ENCODE data around the gene GRIP1.

The GRIP1 gene

GRCh38 chr12:66493819-66494218, 185.1 kb downstream of the GRIP1 start:
- H3K4me1 ChIP-seq (ENCODE audit: control insufficient read depth, low read length), result peaks cover 12% of the 10 kb centered on the region
- no peak for TF ChIP-seq CTCF (IDR thresholded peaks at IDR 0.05; ENCODE audit: low read depth, low read length, poor library complexity, severe bottlenecking)
- no peak for TF ChIP-seq EZH2phosphoT487 (IDR thresholded peaks at IDR 0.05; ENCODE audit: borderline replicate concordance, low read length)
- H3K27me3 ChIP-seq (ENCODE audit: control insufficient read depth, low read length), result no peaks in the 10 kb centered on the region
- H3K9me3 ChIP-seq (ENCODE audit: control insufficient read depth, insufficient read depth, low read length), result peaks cover 9% of the 10 kb centered on the region; the same call in 1 of the 2 replicates
- no peaks in the 10 kb centered on the region for H4K20me1 ChIP-seq (ENCODE audit: control insufficient read depth, insufficient read depth, low read depth, low read length)
- H3K9me2 ChIP-seq (replicated peaks; ENCODE audit: control insufficient read depth, low read length), result no peaks in the 10 kb centered on the region
- no peaks in the 10 kb centered on the region for H3F3A ChIP-seq (ENCODE audit: control insufficient read depth, insufficient read depth)
- no peak overlapping the region for H3K27ac ChIP-seq (ENCODE audit: low read depth, low read length)
- H3K4me3 ChIP-seq (ENCODE audit: low read length), result no peak overlapping the region
- no peaks in the 10 kb centered on the region for H3K79me2 ChIP-seq (ENCODE audit: control insufficient read depth, low read length)
- no peaks in the 10 kb centered on the region; the same call in 1 of the 2 replicates for H3K36me3 ChIP-seq (ENCODE audit: control insufficient read depth, low read length)
- H3K4me2 ChIP-seq (ENCODE audit: low read length), result no peak overlapping the region

- H3K4me2 ChIP-seq (ENCODE audit: low read length), result no peak overlapping the region
- TF ChIP-seq CTCF (IDR thresholded peaks at IDR 0.05; ENCODE audit: low read depth, low read length, poor library complexity, severe bottlenecking) (no peak), EZH2phosphoT487 (IDR thresholded peaks at IDR 0.05; ENCODE audit: borderline replicate concordance, low read length) (no peak)
These were observed 187.0 kb downstream of the GRIP1 start for GRCh38 chr12:66491853-66492252.

GRCh38 chr12:66482351-66483203, 196.3 kb downstream of the GRIP1 start:
- H3K79me2 ChIP-seq (ENCODE audit: control insufficient read depth, low read length), result no peaks in the 10 kb centered on the region
- no peak for TF ChIP-seq EZH2phosphoT487 (IDR thresholded peaks at IDR 0.05; ENCODE audit: borderline replicate concordance, low read length)
- TF ChIP-seq CTCF (IDR thresholded peaks at IDR 0.05; ENCODE audit: low read depth, low read length, poor library complexity, severe bottlenecking), result no peak
- H3K4me2 ChIP-seq (ENCODE audit: low read length), result no peak overlapping the region
- no peaks in the 10 kb centered on the region for H3F3A ChIP-seq (ENCODE audit: control insufficient read depth, insufficient read depth)
- H3K4me3 ChIP-seq (ENCODE audit: low read length), result no peak overlapping the region
- no peaks in the 10 kb centered on the region for H3K27me3 ChIP-seq (ENCODE audit: control insufficient read depth, low read length)
- H4K20me1 ChIP-seq (ENCODE audit: control insufficient read depth, insufficient read depth, low read depth, low read length), result no peaks in the 10 kb centered on the region
- H3K36me3 ChIP-seq (ENCODE audit: control insufficient read depth, low read length), result no peaks in the 10 kb centered on the region
- H3K9me3 ChIP-seq (ENCODE audit: control insufficient read depth, insufficient read depth, low read length), result no peaks in the 10 kb centered on the region
- H3K27ac ChIP-seq (ENCODE audit: low read depth, low read length), result no peak overlapping the region
- H3K4me1 ChIP-seq (ENCODE audit: control insufficient read depth, low read length), result peaks cover 15% of the 10 kb centered on the region
- H3K9me2 ChIP-seq (replicated peaks; ENCODE audit: control insufficient read depth, low read length), result no peaks in the 10 kb centered on the region

More at GRCh38 chr12:66491853-66492252, 187.0 kb downstream of the GRIP1 start:
- Histone ChIP-seq H3K9me2 (replicated peaks; ENCODE audit: control insufficient read depth, low read length) (no peaks in the 10 kb centered on the region), H3K36me3 (ENCODE audit: control insufficient read depth, low read length) (no peaks in the 10 kb centered on the region; the same call in 1 of the 2 replicates), H3K4me1 (ENCODE audit: control insufficient read depth, low read length) (peaks cover 29% of the 10 kb centered on the region), H3F3A (ENCODE audit: control insufficient read depth, insufficient read depth) (no peaks in the 10 kb centered on the region), H4K20me1 (ENCODE audit: control insufficient read depth, insufficient read depth, low read depth, low read length) (no peaks in the 10 kb centered on the region), H3K4me3 (ENCODE audit: low read length) (no peak overlapping the region), H3K9me3 (ENCODE audit: control insufficient read depth, insufficient read depth, low read length) (peaks cover 9% of the 10 kb centered on the region; the same call in 1 of the 2 replicates), H3K27ac (ENCODE audit: low read depth, low read length) (no peak overlapping the region), H3K27me3 (ENCODE audit: control insufficient read depth, low read length) (no peaks in the 10 kb centered on the region), H3K79me2 (ENCODE audit: control insufficient read depth, low read length) (no peaks in the 10 kb centered on the region)
